Kidney (tissue), 14 donors: ENCODE results near the gene SERBP1. TPM values are rescaled to one million over a fixed set of nuclear protein-coding genes. Genes with fewer than 3 reads are reported as not detected.

Source experiments
- DNase-seq, 5 donors: peaks; one replicate each; pipeline ENCODE4 v3.0.0-alpha.2; 2013 to 2020
- FAIRE-seq: peaks from 2 replicates; lab custom pipeline; 2012; peaks lifted over from hg19 to GRCh38; lab: Jason Lieb, UNC
- H3K27ac ChIP-seq, 2 donors: one replicate each; pipeline ENCODE4 v1.7.0; 2013; ENCODE audit warnings: low read depth in 2 of 2, low read length in 2 of 2, inconsistent platforms in 1 of 2
- H3K27me3 ChIP-seq: one replicate; pipeline ENCODE4 v1.7.1; 2013; ENCODE audit warnings: low read length, inconsistent platforms; ENCODE audit not compliant: control insufficient read depth, insufficient read depth
- H3K36me3 ChIP-seq, 3 donors: one replicate each; pipeline versions ENCODE4 v1.7.0 to v1.7.1; 2013; ENCODE audit warnings: low read length in 3 of 3, control low read depth in 1 of 3, inconsistent platforms in 1 of 3; ENCODE audit not compliant: insufficient read depth in 3 of 3, control insufficient read depth in 2 of 3
- H3K4me1 ChIP-seq, 3 donors: one replicate each; pipeline versions ENCODE4 v1.7.0 to v1.7.1; 2013; ENCODE audit warnings: low read length in 3 of 3, inconsistent platforms in 1 of 3, low read depth in 1 of 3; ENCODE audit not compliant: control insufficient read depth in 2 of 3, insufficient read depth in 2 of 3
- H3K4me3 ChIP-seq, 3 donors: one replicate each; pipeline versions ENCODE4 v1.7.0 to v1.8.1; 2013; ENCODE audit warnings: low read length in 3 of 3, control low read depth in 1 of 3, inconsistent platforms in 1 of 3
- H3K9ac ChIP-seq, 3 donors: one replicate each; pipeline versions ENCODE4 v1.7.0 to v1.7.1; 2013; ENCODE audit warnings: low read length in 3 of 3, control low read depth in 1 of 3, inconsistent platforms in 1 of 3
- H3K9me3 ChIP-seq, 3 donors: one replicate each; pipeline versions ENCODE4 v1.7.0 to v1.7.1; 2013; ENCODE audit warnings: low read length in 3 of 3, control low read depth in 1 of 3, inconsistent platforms in 1 of 3; ENCODE audit not compliant: control insufficient read depth in 2 of 3, insufficient read depth in 1 of 3
- intact Hi-C: fragments of 100-400 bp; cut with DNase I; formaldehyde crosslinking; loops from one replicate; pipeline ENCODE4 v1.11.1; 2022
- polyA plus RNA-seq: library from polyadenylated mRNA; stranded (reverse); fragments of 350-450 nt; fragmentation: Illumina TruSeq; extraction: RNeasy Lipid Tissue Mini Kit (QIAGEN cat#74804); gene quantifications from one replicate; pipeline ENCODE4 v1.2.3, GENCODE V29; 2014; ENCODE audit warnings: low read depth, low replicate concordance; ENCODE audit not compliant: insufficient read depth
- total RNA-seq: library from RNA; stranded (reverse); fragmentation: NEBNext Ultra II Directional; extraction: Animal tissue kit (Norgen Biotek cat#: 25700); gene quantifications from one replicate; pipeline ENCODE4 v1.2.1, GENCODE V29; 2021
- TF ChIP-seq, protein P1 (sequence below): IDR thresholded peaks from 3 replicates; pipeline ENCODE4 v1.5.1; 2012; ENCODE audit warnings: mild to moderate bottlenecking, moderate library complexity, borderline replicate concordance; ENCODE audit not compliant: insufficient read depth; ENCODE audit errors: extremely low read depth
- donor health status: control.
- donor health status: control.
- donor health status: control.
- donor health status: control.
- donor health status: control.
- donor health status: DM: yes; HTN: yes; CAD: no.
- donor health status: Normal renal cell carcinoma (clear cell type).

SERBP1 gene
- total and polyA plus RNA-seq, 2 donors from 2014 or later, result 103 to 151 TPM

DNA sequence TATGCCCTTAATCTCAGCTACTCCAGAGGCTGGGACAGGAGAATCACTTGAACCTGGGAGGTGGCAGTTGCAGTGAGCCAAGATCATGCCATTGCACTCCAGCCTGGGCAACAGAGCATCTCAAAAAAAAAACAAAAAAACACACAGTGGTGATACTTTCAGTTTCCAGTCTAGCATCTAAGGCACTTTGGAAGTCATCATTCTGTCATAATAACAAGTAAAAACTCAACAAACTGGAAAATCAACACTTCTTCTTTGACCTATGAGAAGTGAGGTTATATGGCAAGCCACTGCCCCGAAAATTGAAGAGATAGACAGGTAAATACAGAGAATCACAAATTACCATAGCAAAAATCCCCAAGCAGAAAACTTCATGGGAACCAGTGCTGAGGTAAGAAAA, 70.6 kb downstream of the SERBP1 start:
- no peaks in the 10 kb centered on the region for H3K27me3 ChIP-seq
- intact Hi-C loops, result no loop called here
- DNase-seq, result no peak
- H3K9ac ChIP-seq, result no peak overlapping the region
- no peak for FAIRE-seq
- no peaks in the 10 kb centered on the region for H3K9me3 ChIP-seq
- H3K4me3 ChIP-seq, result no peak overlapping the region
- no peaks in the 10 kb centered on the region for H3K4me1 ChIP-seq
- H3K36me3 ChIP-seq, result no peaks in the 10 kb centered on the region
- TF ChIP-seq, protein P1, sequence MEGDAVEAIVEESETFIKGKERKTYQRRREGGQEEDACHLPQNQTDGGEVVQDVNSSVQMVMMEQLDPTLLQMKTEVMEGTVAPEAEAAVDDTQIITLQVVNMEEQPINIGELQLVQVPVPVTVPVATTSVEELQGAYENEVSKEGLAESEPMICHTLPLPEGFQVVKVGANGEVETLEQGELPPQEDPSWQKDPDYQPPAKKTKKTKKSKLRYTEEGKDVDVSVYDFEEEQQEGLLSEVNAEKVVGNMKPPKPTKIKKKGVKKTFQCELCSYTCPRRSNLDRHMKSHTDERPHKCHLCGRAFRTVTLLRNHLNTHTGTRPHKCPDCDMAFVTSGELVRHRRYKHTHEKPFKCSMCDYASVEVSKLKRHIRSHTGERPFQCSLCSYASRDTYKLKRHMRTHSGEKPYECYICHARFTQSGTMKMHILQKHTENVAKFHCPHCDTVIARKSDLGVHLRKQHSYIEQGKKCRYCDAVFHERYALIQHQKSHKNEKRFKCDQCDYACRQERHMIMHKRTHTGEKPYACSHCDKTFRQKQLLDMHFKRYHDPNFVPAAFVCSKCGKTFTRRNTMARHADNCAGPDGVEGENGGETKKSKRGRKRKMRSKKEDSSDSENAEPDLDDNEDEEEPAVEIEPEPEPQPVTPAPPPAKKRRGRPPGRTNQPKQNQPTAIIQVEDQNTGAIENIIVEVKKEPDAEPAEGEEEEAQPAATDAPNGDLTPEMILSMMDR, result no peak
- no peak overlapping the region for H3K27ac ChIP-seq

Other genes with a start within 250 kb of the SERBP1 start
- 1.5 TPM for gene IL12RB2, start 122.5 kb downstream of the SERBP1 start, total RNA-seq
- gene IL12RB2, start 122.5 kb downstream of the SERBP1 start, polyA plus RNA-seq, result 0.26 TPM